Heart right ventricle (tissue), 16 donors: ENCODE measurements around the gene CLEC16A. TPM values are rescaled to one million over a fixed set of nuclear protein-coding genes. Genes with fewer than 3 reads are reported as not detected.

ENCODE experiments used
- ATAC-seq, 8 donors: fragments of 200-7000 bp; cut with Tn5 transposase; one replicate each; pipeline ENCODE4 v1.9.1; 2020; ENCODE audit warnings: mild to moderate bottlenecking in 8 of 8, moderate library complexity in 8 of 8, moderate number of reproducible peaks in 1 of 8
- DNase-seq, 2 donors: peaks; one replicate each; pipeline ENCODE4 v3.0.0-alpha.2; 2020
- H3K27ac ChIP-seq, 10 donors: fragments of 200-600 bp; sonication (generic) in 2 of 10; one replicate each; pipeline versions ENCODE4 v1.5.0 to v1.8.0; 2020 to 2022; ENCODE audit warnings: mild to moderate bottlenecking in 3 of 10
- H3K27me3 ChIP-seq, 7 donors: fragments of 200-600 bp; one replicate each; pipeline ENCODE4 v1.8.0; 2021 to 2022; ENCODE audit warnings: mild to moderate bottlenecking in 2 of 7
- H3K36me3 ChIP-seq, 9 donors: fragments of 200-600 bp; sonication (generic) in 1 of 9; one replicate each; pipeline versions ENCODE4 v1.5.0 to v1.8.0; 2020 to 2022; ENCODE audit warnings: mild to moderate bottlenecking in 2 of 9
- H3K4me1 ChIP-seq, 9 donors: fragments of 200-600 bp; sonication (generic) in 1 of 9; one replicate each; pipeline versions ENCODE4 v1.5.0 to v1.8.0; 2020 to 2022; ENCODE audit warnings: mild to moderate bottlenecking in 4 of 9
- H3K4me3 ChIP-seq, 10 donors: fragments of 200-600 bp; sonication (generic) in 2 of 10; one replicate each; pipeline versions ENCODE4 v1.5.0 to v1.8.0; 2020 to 2022; ENCODE audit warnings: mild to moderate bottlenecking in 7 of 10, moderate library complexity in 2 of 10
- H3K9me3 ChIP-seq, 11 donors: fragments of 200-600 bp in 10 of 11; sonication (generic) in 2 of 11; one replicate each; pipeline versions ENCODE4 v1.5.0 to v1.8.0; 2013 to 2022; ENCODE audit warnings: mild to moderate bottlenecking in 2 of 11, control low read depth in 1 of 11, moderate library complexity in 1 of 11
- CTCF ChIP-seq, 9 donors: fragments of 200-600 bp; sonication (generic) in 2 of 9; IDR thresholded peaks; one replicate each; pipeline versions ENCODE4 v1.5.0 to v1.8.0; 2021 to 2022; ENCODE audit warnings: antibody characterized with exemption in 9 of 9, mild to moderate bottlenecking in 5 of 9, moderate library complexity in 1 of 9
- WGBS, 2 donors: extraction: QIAGEN DNeasy Blood & Tissue Kit; methylation state at CpG; one replicate each; pipeline ENCODE4 v1.1.7; 2013; ENCODE audit warnings: inconsistent platforms in 1 of 2; 5-methylcytosine and 5-hydroxymethylcytosine counted together
- intact Hi-C, 10 donors: fragments of 100-400 bp; cut with DNase I; formaldehyde crosslinking; loops; one replicate each; pipeline versions ENCODE4 v1.11.1 to v1.14.2; 2022
- polyA plus RNA-seq, 2 donors: library from polyadenylated mRNA; stranded (reverse); fragments of 200-250 nt; gene quantifications; one replicate each; pipeline ENCODE4 v1.2.3, GENCODE V29; 2013
- total RNA-seq, 10 donors: library from RNA; stranded (reverse); fragmentation: NEBNext Ultra II Directional in 3 of 10; extraction: Animal tissue kit (Norgen Biotek cat#: 25700) in 3 of 10; gene quantifications; one replicate each; pipeline versions ENCODE4 v1.2.1 to v1.2.4, GENCODE V29; 2021 to 2023
- donor health status: Arrhythmogenic right ventricular cardiomyopathy.
- donor health status: ischemic (EF 13 %, LVEDD 7.1; RV severe dilation, severe dysfunction).
- donor health status: healthy with polysubstance abuse.
- donor health status: DM: no; HTN: yes; CAD: no.
- donor health status: DM: no; HTN: no; CAD: no.
- donor health status: ischemic (EF 25% LVEDD 6.9; RV normal size, moderate dysfunction).
- donor health status: ischemic (EF 25% LVEDD 5.7; RV mildly dilated, moderate dysfunction).
- donor health status: healthy.
- donor health status: DM: yes; HTN: yes; CAD: no.
- donor health status: Ischemic cardiomyopathy.
- donor health status: ischemic (EF 35%, LVEDD 5.7; RV mildly dilated, moderate dysfunction).
- donor health status: nonischemic (EF 11% LVEDD 7.7; RV severe dilation, severe dysfunction).
- donor health status: DM: yes; HTN: yes; CAD: no.
- donor health status: PGD.
- donor health status: ischemic (EF 29% LVEDD 5.4; RV normal size, mild dysfunction).
- donor health status: nonischemic (EF 23%, LVEDD 6.1; RV moderate dilation, normal function).

CLEC16A gene
- total and polyA plus RNA-seq, 12 donors: 12.1 to 30.8 (median 23.0) TPM

- Histone ChIP-seq H3K4me3 (no peak overlapping the region), H3K27me3 (no peaks in the 10 kb centered on the region), H3K9me3 (no peaks in the 10 kb centered on the region), H3K36me3 (peaks cover 0 to 97% (median 0%) of the 10 kb centered on the region in 9 donors), H3K4me1 (peaks cover 0 to 26% (median 0%) of the 10 kb centered on the region in 9 donors), H3K27ac (no peak overlapping the region)
- no peak for TF ChIP-seq CTCF (IDR thresholded peaks at IDR 0.05)
- ATAC-seq (no peak), DNase-seq (no peak)
- WGBS, 2 donors: 96 to 97% methylated on average over 7 of the region's 7 CpGs
- intact Hi-C loops: no loop called here
These were observed 106.2 kb downstream of the CLEC16A start for GRCh38 chr16:11050536-11050935.

- peaks cover 0 to 97% (median 0%) of the 10 kb centered on the region in 9 donors for H3K36me3 ChIP-seq
- no peak overlapping the region for H3K4me3 ChIP-seq
- intact Hi-C loops: no loop called here
- no peak overlapping the region for H3K27ac ChIP-seq
- peaks cover 0 to 26% (median 0%) of the 10 kb centered on the region in 9 donors for H3K4me1 ChIP-seq
- no peak for DNase-seq
- no peak for TF ChIP-seq CTCF (IDR thresholded peaks at IDR 0.05)
- no peaks in the 10 kb centered on the region for H3K27me3 ChIP-seq
- ATAC-seq: no peak
- 83 to 87% methylated on average over 7 of the region's 7 CpGs for WGBS, 2 donors
- H3K9me3 ChIP-seq: no peaks in the 10 kb centered on the region
These were observed 106.6 kb downstream of the CLEC16A start for GRCh38 chr16:11050944-11051343.

GRCh38 chr16:11051430-11051829, 107.1 kb downstream of the CLEC16A start:
- no peak overlapping the region for H3K27ac ChIP-seq
- intact Hi-C loops: no loop called here
- H3K4me1 ChIP-seq: peaks cover 0 to 26% (median 0%) of the 10 kb centered on the region in 9 donors
- 94 to 95% methylated on average over 11 of the region's 11 CpGs for WGBS, 2 donors
- DNase-seq (no peak), ATAC-seq (no peak)
- no peak overlapping the region for H3K4me3 ChIP-seq
- H3K27me3 ChIP-seq: no peaks in the 10 kb centered on the region
- no peaks in the 10 kb centered on the region for H3K9me3 ChIP-seq
- TF ChIP-seq CTCF (IDR thresholded peaks at IDR 0.05): no peak
- H3K36me3 ChIP-seq: peaks cover 0 to 97% (median 0%) of the 10 kb centered on the region in 9 donors

GRCh38 chr16:11051879-11052808, 107.8 kb downstream of the CLEC16A start:
- no peaks in the 10 kb centered on the region for H3K27me3 ChIP-seq
- WGBS, 2 donors: 84 to 91% methylated on average over 17 of the region's 17 CpGs
- intact Hi-C loops: no loop called here
- DNase-seq (no peak), ATAC-seq (no peak)
- no peak overlapping the region for H3K27ac ChIP-seq
- H3K4me3 ChIP-seq: no peak overlapping the region
- H3K4me1 ChIP-seq: peaks cover 0 to 24% (median 0%) of the 10 kb centered on the region in 9 donors
- H3K36me3 ChIP-seq: peaks cover 0 to 97% (median 4%) of the 10 kb centered on the region in 9 donors
- H3K9me3 ChIP-seq: no peaks in the 10 kb centered on the region
- TF ChIP-seq CTCF (IDR thresholded peaks at IDR 0.05): no peak
